NCI-H187 treated with DMSO at 0.1 percent for 48 hours (cell line): ENCODE data around the gene PRC1.
A peak's percentile ranks its signal among the peaks of the same experiment; 100 is the strongest.

Experiments
- DNase-seq: peaks from one replicate; lab custom pipeline; 2025; lab: John Stamatoyannopoulos, UW

Gene PRC1

GRCh38 chr15:90955624-90956273 lies 38.6 kb downstream of the PRC1 start:
- DNase-seq, result peak; percentile 1

GRCh38 chr15:90954712-90955623 lies 39.4 kb downstream of the PRC1 start, which contains the start of gene RCCD1:
TSS of gene RCCD1 (plus strand) at chr15:90954884. CDS start at chr15:90956735, 1,851 bp downstream.
- peak; percentile 82 for DNase-seq

GRCh38 chr15:90953947-90954711 lies 40.2 kb downstream of the PRC1 start:
- no peak for DNase-seq

- no peak for DNase-seq
These were observed 41.2 kb downstream of the PRC1 start for GRCh38 chr15:90952901-90953677.

GRCh38 chr15:90950676-90951075 lies 43.7 kb downstream of the PRC1 start:
- DNase-seq, result no peak

- DNase-seq, result no peak
These were observed 44.2 kb downstream of the PRC1 start for GRCh38 chr15:90949979-90950675.

- no peak for DNase-seq
These were observed 45.8 kb downstream of the PRC1 start for GRCh38 chr15:90948506-90948905.

GRCh38 chr15:90947577-90948357 lies 46.6 kb downstream of the PRC1 start:
- DNase-seq, result no peak

GRCh38 chr15:90946941-90947576 lies 47.3 kb downstream of the PRC1 start:
- no peak for DNase-seq

GRCh38 chr15:90946538-90946937 lies 47.8 kb downstream of the PRC1 start:
- no peak for DNase-seq

GRCh38 chr15:90945091-90945490 lies 49.2 kb downstream of the PRC1 start:
- no peak for DNase-seq

GRCh38 chr15:90942354-90943120 lies 51.8 kb downstream of the PRC1 start:
- no peak for DNase-seq

GRCh38 chr15:90941038-90941437 lies 53.3 kb downstream of the PRC1 start:
- no peak for DNase-seq

- DNase-seq, result no peak
These were observed 54.6 kb downstream of the PRC1 start for GRCh38 chr15:90939756-90940155.

- no peak for DNase-seq
These were observed 56.1 kb downstream of the PRC1 start for GRCh38 chr15:90938261-90938660.

GRCh38 chr15:90936823-90937222 lies 57.5 kb downstream of the PRC1 start:
- no peak for DNase-seq

- peak; percentile 61 for DNase-seq
These were observed 59.2 kb downstream of the PRC1 start, which contains the start of gene UNC45A for GRCh38 chr15:90934949-90935751. TSS of gene UNC45A (plus strand) at chr15:90935285. CDS start at chr15:90935325, 40 bp downstream.
